HEK293 (cell line): ENCODE results near the gene ERCC6L.

ENCODE experiments used
- HOXC10 ChIP-seq: sonication (generic); formaldehyde crosslinking; IDR thresholded peaks from 2 replicates; pipeline ENCODE4 v1.8.1; 2023; ENCODE audit warnings: mild to moderate bottlenecking, missing genetic modification reagents
- KLF9 ChIP-seq: fragments of 450-650 bp; formaldehyde crosslinking; IDR thresholded peaks from 2 replicates; pipeline ENCODE4 v1.5.1; 2016; ENCODE audit warnings: missing biosample characterization, missing genetic modification characterization, low read depth
- YY1 ChIP-seq: fragments of 450-650 bp; formaldehyde crosslinking; IDR thresholded peaks from 2 replicates; pipeline ENCODE4 v1.5.1; 2018; ENCODE audit warnings: missing biosample characterization, missing genetic modification characterization
- ZNF121 ChIP-seq: fragments of 450-650 bp; formaldehyde crosslinking; IDR thresholded peaks from 2 replicates; pipeline ENCODE4 v1.5.1; 2016; ENCODE audit warnings: missing biosample characterization, missing genetic modification characterization

- TF ChIP-seq YY1 (no peak), ZNF121 (tag by site-specific recombination) (no peak), HOXC10 (CRISPR knock-in tag) (no peak), KLF9 (tag by site-specific recombination) (no peak)
Observed at GRCh38 chrX:72255445-72255844, 16.6 kb upstream of the ERCC6L start.
